K562 (cell line): ENCODE results near the gene APC2.

Experiments used
- GABPA ChIP-seq: fragments of 200-800 bp; sonication (Bioruptor generic); conservative IDR thresholded peaks from 2 replicates; pipeline ENCODE4 v1.6.1; 2016; ENCODE audit warnings: low read depth, missing genetic modification characterization, missing compliant biosample characterization
- KLF13 ChIP-seq: fragments of 450-650 bp; IDR thresholded peaks from 2 replicates; pipeline ENCODE4 v1.6.1; 2016; ENCODE audit warnings: missing genetic modification characterization, low read depth, mild to moderate bottlenecking, missing compliant biosample characterization, moderate library complexity, borderline replicate concordance
- NR4A1 ChIP-seq, 2 experiments: fragments of 250-450 bp in 1 of 2; fragments of 450-650 bp in 1 of 2; sonication (Bioruptor Pico) in 1 of 2; IDR thresholded peaks; 2 replicates each; pipeline versions ENCODE4 v1.4.0 to v1.6.1; 2016 to 2020; ENCODE audit warnings: mild to moderate bottlenecking in 2 of 2, missing compliant biosample characterization in 1 of 2, missing genetic modification characterization in 1 of 2, moderate library complexity in 1 of 2
- SRF ChIP-seq, 2 experiments: fragments of 250-450, 450-650 bp in 1 of 2; sonication (Bioruptor Pico) in 1 of 2; sonication (generic) in 1 of 2; formaldehyde crosslinking; IDR thresholded peaks; 2 replicates each; pipeline versions ENCODE4 v1.5.0 to v1.5.1; 2020 to 2022; ENCODE audit warnings: mild to moderate bottlenecking in 1 of 2, missing genetic modification reagents in 1 of 2
- TAF1 ChIP-seq: IDR thresholded peaks from 2 replicates; pipeline ENCODE4 v1.6.1; 2011; ENCODE audit warnings: mild to moderate bottlenecking, low read length, moderate library complexity; ENCODE audit not compliant: insufficient read depth, control insufficient read depth, severe bottlenecking; ENCODE audit errors: extremely low read depth
- TGIF2 ChIP-seq: sonication (generic); formaldehyde crosslinking; IDR thresholded peaks from 2 replicates; pipeline ENCODE4 v1.8.1; 2022; ENCODE audit warnings: mild to moderate bottlenecking, missing genetic modification reagents, moderate library complexity
- ZNF274 ChIP-seq: IDR thresholded peaks from 2 replicates; pipeline ENCODE4 v1.6.1; 2011; ENCODE audit warnings: low read depth, mild to moderate bottlenecking, low read length, moderate library complexity, borderline replicate concordance
- ZNF354B ChIP-seq: fragments of 250-450 bp; sonication (Bioruptor Pico); IDR thresholded peaks from 2 replicates; pipeline ENCODE4 v1.4.0; 2020

GRCh38 chr19:1422360-1422759 is 27.6 kb upstream of the APC2 start:
- TF ChIP-seq ZNF354B (CRISPR knock-in tag) = no peak
- TF ChIP-seq ZNF274 = no peak
- TF ChIP-seq NR4A1 (CRISPR knock-in tag; IDR thresholded peaks at IDR 0.05) = no peak
- no peak for TF ChIP-seq NR4A1 (tag; IDR thresholded peaks at IDR 0.05)
- TF ChIP-seq GABPA (tag) = no peak
- TF ChIP-seq SRF (CRISPR knock-in tag; IDR thresholded peaks at IDR 0.05) = no peak
- no peak for TF ChIP-seq TGIF2
- no peak for TF ChIP-seq TAF1
- TF ChIP-seq KLF13 (tag) = no peak
